Measurements from ENCODE around the gene ZNF480. TPM values are rescaled to one million over a fixed set of nuclear protein-coding genes. Genes with fewer than 3 reads are reported as not detected.

ZNF480 gene
- total and polyA plus RNA-seq, 2 of the 8 experiments (the other 6 are each of a cell fraction or from before 2014, with no cell fraction given), result 3.4 to 32.9 TPM

GRCh38 chr19:52269338-52270261, 27.4 kb upstream of the ZNF480 start, which contains the start of gene ZNF766 (continued):
- TF ChIP-seq TBP (IDR thresholded peaks at IDR 0.05; ENCODE audit: low read depth, low read length) (peak; percentile 82; the same call in 1 of the 2 replicates), ATF2 (IDR thresholded peaks at IDR 0.05; ENCODE audit: low read length) (no peak), MAX (IDR thresholded peaks at IDR 0.05) (peak; percentile 71), SAP30 (IDR thresholded peaks at IDR 0.05; ENCODE audit: insufficient read depth, insufficient replicate concordance, low read length) (no peak), SP1 (IDR thresholded peaks at IDR 0.05; ENCODE audit: low read depth, low read length) (peak; percentile 91; the same call in 1 of the 2 replicates), POU5F1 (IDR thresholded peaks at IDR 0.05; ENCODE audit: low read depth, low read length) (no peak), TCF12 (IDR thresholded peaks at IDR 0.05; ENCODE audit: low read depth, low read length) (no peak), TAF7 (optimal IDR thresholded peaks at IDR 0.05; ENCODE audit: borderline replicate concordance, low read depth, low read length) (no peak), SIN3A (conservative IDR thresholded peaks at IDR 0.05 in 1 of 2, IDR thresholded peaks at IDR 0.05 in 1 of 2; ENCODE audit: low read depth in 1 of 2, low read length in 2 of 2) (peak; percentile 75 to 85; a peak in 2 of 4 replicates), RAD21 (IDR thresholded peaks at IDR 0.05 in 1 of 2, conservative IDR thresholded peaks at IDR 0.05 in 1 of 2; ENCODE audit: low read depth in 2 of 2, low read length in 2 of 2) (no peak), CTCF (IDR thresholded peaks at IDR 0.05; ENCODE audit: control extremely low read depth in 1 of 3, insufficient read depth in 1 of 3, low read depth in 1 of 3, low read length in 3 of 3) (no peak), CHD1 (IDR thresholded peaks at IDR 0.05; ENCODE audit: low read depth, low read length) (no peak), CREB1 (IDR thresholded peaks at IDR 0.05) (peak; percentile 80), JUND (IDR thresholded peaks at IDR 0.05; ENCODE audit: low read length) (no peak), PHF8 (conservative IDR thresholded peaks at IDR 0.05; ENCODE audit: low read depth, low read length) (peak; percentile 89), BCL11A (IDR thresholded peaks at IDR 0.05; ENCODE audit: low read depth in 2 of 2, low read length in 2 of 2) (no peak), SIRT6 (IDR thresholded peaks at IDR 0.05; ENCODE audit: low read length) (no peak), POLR2A (IDR thresholded peaks at IDR 0.05; ENCODE audit: control extremely low read depth in 1 of 2, low read depth in 2 of 2, low read length in 2 of 2) (peak; percentile 89 to 95), SUZ12 (IDR thresholded peaks at IDR 0.05; ENCODE audit: low read length) (no peak)

Data from H1 (cell line).